GM19043 (cell line): ENCODE data around the gene SUN1.
"Not testable (repeated sequence)": the region's sequence is repeated elsewhere in the genome, so short reads cannot be mapped to it uniquely, and the experiment has no call there.

ENCODE experiments used
- ATAC-seq: cut with Tn5 transposase; IDR thresholded peaks from one replicate; pipeline ENCODE4 v1.9.1; 2021; ENCODE audit warnings: low read depth; ENCODE audit not compliant: unreplicated experiment

Gene SUN1

DNA sequence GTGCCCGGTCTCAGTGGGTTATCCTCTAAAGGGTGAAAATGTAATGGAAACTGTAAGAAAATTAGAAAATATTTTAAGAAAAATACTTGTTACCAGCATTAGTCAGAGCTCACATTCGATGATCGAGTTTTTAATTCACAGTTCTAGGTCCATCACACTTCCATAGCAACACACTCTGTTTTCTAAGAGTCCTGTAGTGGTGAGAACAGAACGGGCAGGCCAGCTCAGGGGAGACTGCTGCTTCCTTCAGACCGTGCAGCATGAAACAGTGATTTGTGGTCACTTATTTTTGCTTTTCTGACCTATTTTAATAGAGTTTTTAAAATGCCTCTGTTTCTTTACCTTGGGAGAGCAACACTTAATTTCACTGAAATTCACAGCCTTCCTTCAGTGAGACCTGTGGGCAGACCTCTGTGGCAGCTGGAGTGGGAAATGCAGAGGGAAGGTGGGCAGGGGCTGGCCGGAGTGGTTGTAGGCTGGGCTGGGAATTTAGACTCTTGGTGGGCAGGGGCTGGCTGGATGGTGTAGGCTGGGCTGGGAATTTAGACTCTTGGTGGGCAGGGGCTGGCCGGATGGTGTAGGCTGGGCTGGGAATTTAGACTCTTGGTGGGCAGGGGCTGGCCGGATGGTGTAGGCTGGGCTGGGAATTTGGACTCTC, 1.5 kb downstream of the SUN1 start:
- no peak for ATAC-seq

DNA sequence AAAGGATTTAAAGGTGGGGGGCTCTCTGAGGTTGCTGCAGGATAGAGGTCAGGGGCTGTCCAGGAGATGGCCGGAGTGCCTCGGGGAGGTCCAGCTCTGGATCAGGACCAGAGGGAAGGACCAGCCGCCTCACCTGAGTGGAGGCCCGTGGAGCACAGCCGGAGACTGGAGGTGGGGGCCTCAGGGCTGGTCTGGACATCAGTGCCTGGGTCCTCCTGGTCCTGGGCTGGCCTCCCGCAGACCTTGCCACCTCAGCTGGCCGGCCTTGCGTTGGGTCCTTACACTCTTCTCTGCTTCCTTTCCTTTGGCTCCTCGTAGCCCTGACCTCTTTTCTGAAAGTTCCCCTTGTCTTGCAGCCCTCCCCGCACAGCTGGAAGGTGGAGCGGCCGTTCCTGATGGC, 2.0 kb downstream of the SUN1 start:
- no peak for ATAC-seq

DNA sequence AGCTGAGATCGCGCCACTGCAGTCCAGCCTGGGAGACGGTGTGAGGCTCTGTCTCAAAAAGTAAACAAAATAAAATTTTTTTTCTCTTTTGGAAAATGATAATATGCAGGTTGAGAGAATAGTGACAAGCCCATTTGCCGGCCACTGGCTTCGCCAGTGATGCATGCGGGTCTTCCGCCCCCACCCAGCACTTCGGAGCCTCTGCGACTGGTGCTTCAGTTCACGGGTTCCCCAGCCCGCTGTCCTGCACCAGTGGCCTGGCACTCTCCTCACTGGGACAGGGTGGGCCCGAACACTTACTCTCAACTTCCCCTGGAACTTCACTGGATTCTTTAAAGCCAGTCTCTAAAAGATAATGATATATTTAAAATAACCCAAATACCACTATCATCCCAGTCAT, 2.7 kb downstream of the SUN1 start:
- ATAC-seq: no peak

DNA sequence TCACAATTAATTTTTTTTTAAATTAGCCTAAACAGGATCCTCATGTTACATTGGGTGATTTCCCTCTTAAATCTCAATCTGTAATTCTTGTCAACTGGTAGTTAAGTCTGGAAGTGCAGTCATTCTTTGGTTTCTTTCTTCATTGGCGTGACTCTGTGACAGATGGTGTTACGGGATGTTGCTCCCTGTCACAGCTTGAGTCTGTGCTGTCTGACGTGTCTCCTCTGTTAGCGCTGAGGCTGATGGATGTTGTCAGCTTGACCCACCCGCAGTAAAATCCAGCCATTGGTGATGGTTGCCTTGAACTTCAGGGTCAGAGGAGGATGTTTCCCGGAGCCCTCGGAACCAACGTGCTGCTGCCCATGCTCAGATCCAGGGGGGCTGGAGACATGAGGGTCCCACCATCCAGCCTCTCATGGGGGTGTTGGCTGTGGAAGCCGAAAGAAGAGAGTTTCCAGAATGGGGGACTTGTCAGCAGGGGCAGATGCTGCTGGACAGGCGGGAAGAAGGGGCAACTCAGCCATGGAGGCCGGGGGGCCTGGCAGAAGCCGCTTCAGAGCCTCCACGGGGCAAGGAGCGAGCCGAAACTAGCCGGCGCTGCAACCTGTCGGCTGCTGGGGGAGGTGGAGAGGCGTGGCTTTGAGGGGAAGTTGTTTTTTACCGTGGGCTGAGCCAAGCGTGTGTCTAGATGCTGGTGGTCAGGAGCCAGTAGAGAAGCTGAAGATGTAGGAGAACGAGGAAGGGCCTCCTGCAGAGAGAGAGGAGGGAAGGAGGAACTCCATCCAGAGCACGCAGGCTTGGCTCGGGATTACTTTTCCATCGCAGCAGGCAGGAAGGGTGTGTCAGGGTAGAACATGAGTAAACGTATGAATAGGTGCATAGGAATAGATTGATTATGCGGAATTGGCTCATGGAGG, 3.5 kb downstream of the SUN1 start:
- ATAC-seq: no peak

GRCh38 chr7:836429-836828, 4.2 kb downstream of the SUN1 start:
- no peak for ATAC-seq

DNA sequence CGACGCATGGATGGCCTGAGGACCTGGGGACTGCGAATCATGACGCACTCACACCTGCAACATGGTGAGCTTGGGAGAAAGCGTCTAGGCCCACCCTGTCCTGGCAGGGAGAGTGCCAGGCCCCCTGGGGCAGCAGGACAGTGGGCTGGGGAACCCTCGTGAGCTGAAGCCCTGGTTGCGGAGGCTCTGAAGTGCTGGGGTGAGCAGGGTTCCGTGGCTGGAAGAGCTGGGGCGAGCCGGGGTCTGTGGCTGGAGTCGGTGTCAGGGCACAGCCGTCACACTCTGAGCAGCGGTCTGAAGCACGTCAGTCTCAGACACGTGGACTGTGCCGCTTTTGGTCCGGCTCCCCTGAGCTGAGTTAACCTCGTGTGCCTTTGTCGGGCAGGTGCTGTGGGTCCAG, 4.7 kb downstream of the SUN1 start:
- ATAC-seq: no peak

DNA sequence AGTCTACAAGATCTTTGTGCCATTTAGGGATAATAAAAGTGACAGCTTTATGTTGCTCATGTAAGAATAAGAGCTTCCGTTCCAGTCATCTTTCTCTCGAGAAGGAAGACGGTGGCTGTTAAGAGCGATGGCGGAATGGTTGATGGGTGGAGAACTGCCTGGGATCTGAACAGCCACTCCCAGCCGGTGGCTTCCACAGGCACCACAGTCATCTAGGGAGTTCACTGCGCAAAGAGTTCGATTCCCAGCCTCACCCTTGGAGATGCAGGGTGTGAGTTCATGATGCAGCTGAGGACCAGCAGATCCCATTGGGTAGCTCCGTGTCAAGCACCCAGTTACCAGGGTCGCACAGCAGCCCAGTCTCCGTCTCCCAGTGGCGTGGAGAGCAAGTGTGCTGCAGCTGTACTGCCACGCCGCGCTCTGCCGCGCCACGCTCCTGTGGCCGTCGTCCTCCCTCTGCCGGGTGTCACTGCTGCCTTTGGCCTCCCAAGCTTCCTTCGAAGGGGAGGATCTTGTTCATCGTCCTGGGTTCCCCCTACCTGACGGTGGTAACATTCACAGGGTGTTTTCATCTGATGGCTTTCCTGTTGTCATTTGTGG, 7.8 kb downstream of the SUN1 start:
- no peak for ATAC-seq

GRCh38 chr7:841943-842342, 9.7 kb downstream of the SUN1 start:
- no peak for ATAC-seq

DNA sequence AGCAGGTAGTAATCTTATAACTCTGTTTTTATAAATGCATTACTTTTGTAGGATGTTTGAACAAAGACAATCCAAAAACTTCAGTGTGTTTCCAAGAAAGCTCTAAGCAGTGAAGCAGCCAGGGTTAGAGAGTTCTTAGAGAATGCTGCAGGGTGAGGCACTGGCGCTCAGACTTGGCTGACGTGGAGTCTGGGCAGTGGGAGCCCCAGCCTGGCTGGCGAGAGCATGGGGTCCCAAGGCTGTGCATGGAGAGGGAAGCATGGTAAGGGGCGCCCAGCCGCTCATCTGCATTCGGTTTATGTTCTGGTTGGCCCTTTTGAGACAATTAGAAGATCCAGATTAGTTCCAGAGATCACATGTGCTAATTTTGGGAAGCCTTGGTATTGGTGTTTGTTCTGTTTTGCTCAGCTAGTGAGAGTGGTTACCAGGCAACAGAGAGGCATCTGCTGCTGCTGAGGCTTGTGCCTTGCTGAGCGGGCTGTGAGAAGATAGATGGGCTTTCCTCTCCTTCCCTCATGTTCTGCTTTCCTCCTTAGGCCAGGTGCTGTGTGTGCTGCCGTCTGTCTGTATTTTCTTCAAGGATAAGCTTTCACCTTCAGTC, 10.3 kb downstream of the SUN1 start:
- no peak for ATAC-seq

DNA sequence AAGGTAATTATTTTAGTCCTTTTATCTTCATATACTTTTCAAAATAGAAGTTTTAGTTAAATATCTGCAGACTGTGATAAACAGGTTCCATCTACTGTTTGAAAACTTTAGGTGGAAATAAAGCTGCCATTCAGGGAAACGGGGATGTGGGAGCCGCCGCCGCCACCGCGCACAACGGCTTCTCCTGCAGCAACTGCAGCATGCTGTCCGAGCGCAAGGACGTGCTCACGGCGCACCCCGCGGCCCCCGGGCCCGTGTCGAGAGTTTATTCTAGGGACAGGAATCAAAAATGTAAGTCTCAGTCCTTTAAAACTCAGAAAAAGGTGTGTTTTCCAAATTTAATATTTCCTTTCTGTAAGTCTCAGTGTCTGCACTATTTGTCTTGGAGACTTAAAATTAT, 11.0 kb downstream of the SUN1 start:
- ATAC-seq: no peak

GRCh38 chr7:844043-844442, 11.8 kb downstream of the SUN1 start:
- no peak for ATAC-seq

GRCh38 chr7:844514-844913, 12.2 kb downstream of the SUN1 start:
- ATAC-seq: no peak

DNA sequence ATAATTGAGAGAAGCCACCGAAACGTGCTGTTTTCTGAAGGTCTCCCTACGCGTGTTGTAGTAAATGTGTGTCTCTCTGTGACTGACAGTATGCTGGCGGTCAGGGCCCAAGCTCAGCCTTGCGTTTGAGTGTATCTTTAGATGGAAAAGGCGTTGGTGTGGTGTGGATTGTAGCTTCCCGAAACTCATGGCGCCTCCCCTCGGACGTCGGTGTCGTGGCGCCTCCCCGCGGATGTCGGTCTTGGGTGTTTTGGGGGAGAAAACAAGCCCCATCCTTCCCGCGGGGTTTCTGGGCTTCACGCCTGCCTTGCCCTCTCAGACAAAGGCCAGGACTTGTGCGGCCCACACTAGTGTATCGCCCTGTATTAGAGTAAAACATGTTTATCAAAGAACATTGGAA, 12.8 kb downstream of the SUN1 start:
- ATAC-seq: no peak

DNA sequence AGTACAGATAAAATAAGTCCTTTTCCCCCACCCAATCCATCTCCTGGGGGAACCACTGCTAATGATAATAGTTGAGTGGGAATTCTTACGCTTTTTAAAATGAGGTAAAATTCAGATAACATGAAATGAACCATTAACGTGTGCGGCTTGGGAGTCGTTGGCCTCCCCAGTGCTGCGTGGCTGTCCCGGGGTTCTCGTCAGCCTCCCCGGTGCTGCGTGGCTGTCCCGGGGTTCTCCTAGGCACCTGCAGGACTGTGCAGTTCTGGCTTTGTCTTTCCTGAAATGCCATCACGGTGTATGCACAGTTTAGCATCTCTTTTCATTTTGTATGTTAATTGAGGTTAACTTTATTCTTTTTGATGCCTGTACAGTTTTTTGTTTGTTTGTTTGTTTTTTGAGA, 13.5 kb downstream of the SUN1 start:
- ATAC-seq: no peak

DNA sequence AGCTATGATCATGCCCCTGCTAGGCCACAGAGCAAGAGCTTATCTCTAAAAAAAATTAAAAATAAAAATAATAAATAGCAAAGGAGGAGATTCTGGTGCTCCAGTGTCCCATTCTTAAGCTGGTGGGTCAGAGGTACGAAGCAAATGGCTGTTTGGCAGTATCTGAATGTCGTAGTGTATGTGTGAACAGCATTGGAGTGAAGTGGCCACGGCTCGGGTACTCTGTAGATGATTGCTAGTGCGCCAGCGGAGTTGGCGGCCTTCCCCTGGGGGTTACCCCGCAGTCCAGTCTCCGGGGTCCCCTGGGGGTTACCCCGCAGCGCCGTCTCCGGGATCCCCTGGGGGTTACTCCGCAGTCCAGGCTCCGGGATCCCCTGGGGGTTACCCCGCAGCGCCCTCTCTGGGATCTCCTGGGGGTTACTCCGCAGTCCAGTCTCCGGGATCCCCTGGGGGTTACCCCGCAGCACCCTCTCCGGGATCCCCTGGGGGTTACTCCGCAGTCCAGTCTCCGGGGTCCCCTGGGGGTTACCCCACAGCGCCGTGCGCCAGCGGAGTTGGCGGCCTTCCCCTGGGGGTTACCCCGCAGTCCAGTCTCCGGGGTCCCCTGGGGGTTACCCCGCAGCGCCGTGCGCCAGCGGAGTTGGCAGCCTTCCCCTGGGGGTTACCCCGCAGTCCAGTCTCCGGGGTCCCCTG, 14.8 kb downstream of the SUN1 start:
- not testable (repeated sequence) for ATAC-seq

DNA sequence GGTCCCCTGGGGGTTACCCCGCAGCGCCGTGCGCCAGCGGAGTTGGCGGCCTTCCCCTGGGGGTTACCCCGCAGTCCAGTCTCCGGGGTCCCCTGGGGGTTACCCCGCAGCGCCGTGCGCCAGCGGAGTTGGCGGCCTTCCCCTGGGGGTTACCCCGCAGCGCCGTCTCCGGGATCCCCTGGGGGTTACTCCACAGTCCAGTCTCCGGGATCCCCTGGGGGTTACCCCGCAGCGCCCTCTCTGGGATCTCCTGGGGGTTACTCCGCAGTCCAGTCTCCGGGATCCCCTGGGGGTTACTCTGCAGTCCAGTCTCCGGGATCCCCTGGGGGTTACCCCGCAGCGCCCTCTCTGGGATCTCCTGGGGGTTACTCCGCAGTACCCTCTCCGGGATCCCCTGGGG, 15.5 kb downstream of the SUN1 start:
- not testable (repeated sequence) for ATAC-seq

DNA sequence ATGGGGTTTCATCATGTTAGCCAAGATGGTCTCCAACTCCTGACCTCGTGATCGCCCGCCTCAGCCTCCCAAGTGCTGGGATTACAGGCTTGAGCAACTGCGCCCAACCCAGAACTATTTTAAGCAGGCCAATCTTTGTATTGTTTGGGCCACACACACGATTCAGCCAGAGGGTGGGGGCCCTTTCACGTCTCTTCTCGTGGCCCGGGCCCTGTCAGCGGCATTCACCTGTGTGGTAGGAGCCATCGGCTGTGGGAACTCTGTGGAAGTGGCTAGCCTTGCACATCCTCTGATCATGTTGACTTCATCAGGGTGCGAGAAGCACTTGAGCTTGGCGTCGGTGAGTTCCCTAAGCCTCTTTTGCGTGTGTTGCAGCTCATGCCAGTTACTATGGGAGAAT, 16.9 kb downstream of the SUN1 start:
- no peak for ATAC-seq

GRCh38 chr7:849781-850180, 17.5 kb downstream of the SUN1 start:
- ATAC-seq: no peak

DNA sequence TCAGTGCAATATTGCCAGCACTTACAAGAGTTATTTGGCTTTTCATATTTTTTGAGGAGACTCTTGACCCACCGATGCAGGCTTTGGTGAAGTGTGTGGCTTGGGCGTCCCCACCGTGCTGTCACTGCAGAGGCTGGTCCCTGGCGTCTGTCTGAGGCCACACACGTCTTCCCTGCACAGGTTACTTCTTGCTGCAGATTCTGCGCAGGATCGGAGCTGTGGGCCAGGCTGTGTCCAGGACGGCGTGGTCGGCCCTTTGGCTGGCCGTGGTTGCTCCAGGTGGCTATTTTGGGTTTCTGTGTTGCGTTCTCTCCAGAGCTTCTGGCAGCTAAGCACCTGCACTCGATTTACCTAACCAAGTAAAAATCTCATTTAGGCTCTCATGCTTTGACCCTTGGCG, 18.9 kb downstream of the SUN1 start:
- ATAC-seq: no peak

- no peak for ATAC-seq
Observed at GRCh38 chr7:853366-854117, 21.3 kb downstream of the SUN1 start.
